ENCODE data around the gene CFAP161.

The CFAP161 gene

DNA sequence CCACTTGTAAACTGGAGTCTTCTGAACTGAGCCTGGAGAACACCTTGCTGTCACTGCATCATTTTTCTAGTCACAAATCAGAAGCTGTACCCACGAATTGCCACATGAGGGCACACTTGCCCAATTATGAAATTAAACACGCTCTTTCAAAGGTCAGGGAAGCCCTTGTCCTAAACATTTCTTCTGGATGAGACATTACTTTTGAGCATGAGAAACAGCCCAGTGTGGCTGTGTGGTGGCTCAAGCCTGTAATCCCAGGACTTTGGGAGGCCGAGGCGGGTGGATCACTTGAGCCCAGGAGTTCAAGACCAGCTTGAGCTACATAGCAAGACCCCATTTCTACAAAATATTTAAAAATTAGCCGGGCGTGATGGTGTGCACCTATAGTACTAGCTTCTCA lies 27.5 kb upstream of the CFAP161 start (continued):
- TF ChIP-seq, protein P1, sequence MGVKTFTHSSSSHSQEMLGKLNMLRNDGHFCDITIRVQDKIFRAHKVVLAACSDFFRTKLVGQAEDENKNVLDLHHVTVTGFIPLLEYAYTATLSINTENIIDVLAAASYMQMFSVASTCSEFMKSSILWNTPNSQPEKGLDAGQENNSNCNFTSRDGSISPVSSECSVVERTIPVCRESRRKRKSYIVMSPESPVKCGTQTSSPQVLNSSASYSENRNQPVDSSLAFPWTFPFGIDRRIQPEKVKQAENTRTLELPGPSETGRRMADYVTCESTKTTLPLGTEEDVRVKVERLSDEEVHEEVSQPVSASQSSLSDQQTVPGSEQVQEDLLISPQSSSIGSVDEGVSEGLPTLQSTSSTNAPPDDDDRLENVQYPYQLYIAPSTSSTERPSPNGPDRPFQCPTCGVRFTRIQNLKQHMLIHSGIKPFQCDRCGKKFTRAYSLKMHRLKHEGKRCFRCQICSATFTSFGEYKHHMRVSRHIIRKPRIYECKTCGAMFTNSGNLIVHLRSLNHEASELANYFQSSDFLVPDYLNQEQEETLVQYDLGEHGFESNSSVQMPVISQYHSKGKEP (tag by site-specific recombination; IDR thresholded peaks at IDR 0.05) = no peak
- TF ChIP-seq ZNF146 (tag by site-specific recombination; IDR thresholded peaks at IDR 0.05) (no peak), ZNF174 (tag by site-specific recombination; IDR thresholded peaks at IDR 0.05) (no peak), ZNF660 (tag by site-specific recombination; IDR thresholded peaks at IDR 0.05) (0 out of 2 replicates have a peak, but pooled peaks have one; percentile 22), ZBTB20 (tag by site-specific recombination; IDR thresholded peaks at IDR 0.05) (no peak), ZNF350 (tag by site-specific recombination; IDR thresholded peaks at IDR 0.05) (no peak), ZBTB8A (tag by site-specific recombination; IDR thresholded peaks at IDR 0.05) (no peak), ZNF16 (tag by site-specific recombination; IDR thresholded peaks at IDR 0.05; ENCODE audit: low read depth) (no peak), ZNF529 (tag by site-specific recombination; IDR thresholded peaks at IDR 0.05; ENCODE audit: insufficient replicate concordance) (no peak), ZNF175 (tag by site-specific recombination; IDR thresholded peaks at IDR 0.05) (no peak), ZFP41 (tag by site-specific recombination; IDR thresholded peaks at IDR 0.05; ENCODE audit: borderline replicate concordance) (no peak), ZBTB48 (tag by site-specific recombination; IDR thresholded peaks at IDR 0.05) (no peak), BCL11A (tag by site-specific recombination; IDR thresholded peaks at IDR 0.05; ENCODE audit: low read depth) (no peak), SP7 (tag by site-specific recombination; IDR thresholded peaks at IDR 0.05) (0 out of 2 replicates have a peak, but pooled peaks have one; percentile 15), ZNF37A (tag by site-specific recombination; IDR thresholded peaks at IDR 0.05) (no peak), GLIS2 (tag by site-specific recombination; IDR thresholded peaks at IDR 0.05) (no peak), ZNF654 (tag by site-specific recombination; IDR thresholded peaks at IDR 0.05; ENCODE audit: low read depth) (peak; percentile 76), ZFHX2 (tag by site-specific recombination; conservative IDR thresholded peaks at IDR 0.05) (no peak), TRIM28 (IDR thresholded peaks at IDR 0.05; ENCODE audit: borderline replicate concordance, low read length) (no peak), ZNF514 (tag by site-specific recombination; IDR thresholded peaks at IDR 0.05) (no peak), ZNF214 (tag by site-specific recombination; IDR thresholded peaks at IDR 0.05; ENCODE audit: borderline replicate concordance) (no peak), ZNF600 (tag by site-specific recombination; IDR thresholded peaks at IDR 0.05) (peak; percentile 50; the same call in 1 of the 2 replicates), ZNF473 (tag by site-specific recombination; IDR thresholded peaks at IDR 0.05) (no peak), ZNF121 (tag by site-specific recombination; IDR thresholded peaks at IDR 0.05) (no peak), ZNF501 (tag by site-specific recombination; IDR thresholded peaks at IDR 0.05) (no peak)
- TF ChIP-seq, protein P2, sequence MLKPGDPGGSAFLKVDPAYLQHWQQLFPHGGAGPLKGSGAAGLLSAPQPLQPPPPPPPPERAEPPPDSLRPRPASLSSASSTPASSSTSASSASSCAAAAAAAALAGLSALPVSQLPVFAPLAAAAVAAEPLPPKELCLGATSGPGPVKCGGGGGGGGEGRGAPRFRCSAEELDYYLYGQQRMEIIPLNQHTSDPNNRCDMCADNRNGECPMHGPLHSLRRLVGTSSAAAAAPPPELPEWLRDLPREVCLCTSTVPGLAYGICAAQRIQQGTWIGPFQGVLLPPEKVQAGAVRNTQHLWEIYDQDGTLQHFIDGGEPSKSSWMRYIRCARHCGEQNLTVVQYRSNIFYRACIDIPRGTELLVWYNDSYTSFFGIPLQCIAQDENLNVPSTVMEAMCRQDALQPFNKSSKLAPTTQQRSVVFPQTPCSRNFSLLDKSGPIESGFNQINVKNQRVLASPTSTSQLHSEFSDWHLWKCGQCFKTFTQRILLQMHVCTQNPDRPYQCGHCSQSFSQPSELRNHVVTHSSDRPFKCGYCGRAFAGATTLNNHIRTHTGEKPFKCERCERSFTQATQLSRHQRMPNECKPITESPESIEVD (tag by site-specific recombination; IDR thresholded peaks at IDR 0.05) = no peak
- TF ChIP-seq, protein P3, sequence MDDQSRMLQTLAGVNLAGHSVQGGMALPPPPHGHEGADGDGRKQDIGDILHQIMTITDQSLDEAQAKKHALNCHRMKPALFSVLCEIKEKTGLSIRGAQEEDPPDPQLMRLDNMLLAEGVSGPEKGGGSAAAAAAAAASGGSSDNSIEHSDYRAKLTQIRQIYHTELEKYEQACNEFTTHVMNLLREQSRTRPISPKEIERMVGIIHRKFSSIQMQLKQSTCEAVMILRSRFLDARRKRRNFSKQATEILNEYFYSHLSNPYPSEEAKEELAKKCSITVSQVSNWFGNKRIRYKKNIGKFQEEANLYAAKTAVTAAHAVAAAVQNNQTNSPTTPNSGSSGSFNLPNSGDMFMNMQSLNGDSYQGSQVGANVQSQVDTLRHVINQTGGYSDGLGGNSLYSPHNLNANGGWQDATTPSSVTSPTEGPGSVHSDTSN (CRISPR knock-in tag; IDR thresholded peaks at IDR 0.05) = no peak
- TF ChIP-seq, protein P4, sequence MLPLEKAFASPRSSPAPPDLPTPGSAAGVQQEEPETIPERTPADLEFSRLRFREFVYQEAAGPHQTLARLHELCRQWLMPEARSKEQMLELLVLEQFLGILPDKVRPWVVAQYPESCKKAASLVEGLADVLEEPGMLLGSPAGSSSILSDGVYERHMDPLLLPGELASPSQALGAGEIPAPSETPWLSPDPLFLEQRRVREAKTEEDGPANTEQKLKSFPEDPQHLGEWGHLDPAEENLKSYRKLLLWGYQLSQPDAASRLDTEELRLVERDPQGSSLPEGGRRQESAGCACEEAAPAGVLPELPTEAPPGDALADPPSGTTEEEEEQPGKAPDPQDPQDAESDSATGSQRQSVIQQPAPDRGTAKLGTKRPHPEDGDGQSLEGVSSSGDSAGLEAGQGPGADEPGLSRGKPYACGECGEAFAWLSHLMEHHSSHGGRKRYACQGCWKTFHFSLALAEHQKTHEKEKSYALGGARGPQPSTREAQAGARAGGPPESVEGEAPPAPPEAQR (tag by site-specific recombination; IDR thresholded peaks at IDR 0.05) = no peak
- TF ChIP-seq, protein P5, sequence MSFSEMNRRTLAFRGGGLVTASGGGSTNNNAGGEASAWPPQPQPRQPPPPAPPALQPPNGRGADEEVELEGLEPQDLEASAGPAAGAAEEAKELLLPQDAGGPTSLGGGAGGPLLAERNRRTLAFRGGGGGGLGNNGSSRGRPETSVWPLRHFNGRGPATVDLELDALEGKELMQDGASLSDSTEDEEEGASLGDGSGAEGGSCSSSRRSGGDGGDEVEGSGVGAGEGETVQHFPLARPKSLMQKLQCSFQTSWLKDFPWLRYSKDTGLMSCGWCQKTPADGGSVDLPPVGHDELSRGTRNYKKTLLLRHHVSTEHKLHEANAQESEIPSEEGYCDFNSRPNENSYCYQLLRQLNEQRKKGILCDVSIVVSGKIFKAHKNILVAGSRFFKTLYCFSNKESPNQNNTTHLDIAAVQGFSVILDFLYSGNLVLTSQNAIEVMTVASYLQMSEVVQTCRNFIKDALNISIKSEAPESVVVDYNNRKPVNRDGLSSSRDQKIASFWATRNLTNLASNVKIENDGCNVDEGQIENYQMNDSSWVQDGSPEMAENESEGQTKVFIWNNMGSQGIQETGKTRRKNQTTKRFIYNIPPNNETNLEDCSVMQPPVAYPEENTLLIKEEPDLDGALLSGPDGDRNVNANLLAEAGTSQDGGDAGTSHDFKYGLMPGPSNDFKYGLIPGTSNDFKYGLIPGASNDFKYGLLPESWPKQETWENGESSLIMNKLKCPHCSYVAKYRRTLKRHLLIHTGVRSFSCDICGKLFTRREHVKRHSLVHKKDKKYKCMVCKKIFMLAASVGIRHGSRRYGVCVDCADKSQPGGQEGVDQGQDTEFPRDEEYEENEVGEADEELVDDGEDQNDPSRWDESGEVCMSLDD (tag by site-specific recombination; IDR thresholded peaks at IDR 0.05) = no peak
- TF ChIP-seq, protein P6, sequence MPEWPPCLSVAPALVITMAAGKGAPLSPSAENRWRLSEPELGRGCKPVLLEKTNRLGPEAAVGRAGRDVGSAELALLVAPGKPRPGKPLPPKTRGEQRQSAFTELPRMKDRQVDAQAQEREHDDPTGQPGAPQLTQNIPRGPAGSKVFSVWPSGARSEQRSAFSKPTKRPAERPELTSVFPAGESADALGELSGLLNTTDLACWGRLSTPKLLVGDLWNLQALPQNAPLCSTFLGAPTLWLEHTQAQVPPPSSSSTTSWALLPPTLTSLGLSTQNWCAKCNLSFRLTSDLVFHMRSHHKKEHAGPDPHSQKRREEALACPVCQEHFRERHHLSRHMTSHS (tag by site-specific recombination; IDR thresholded peaks at IDR 0.05) = no peak
- TF ChIP-seq, protein P7, sequence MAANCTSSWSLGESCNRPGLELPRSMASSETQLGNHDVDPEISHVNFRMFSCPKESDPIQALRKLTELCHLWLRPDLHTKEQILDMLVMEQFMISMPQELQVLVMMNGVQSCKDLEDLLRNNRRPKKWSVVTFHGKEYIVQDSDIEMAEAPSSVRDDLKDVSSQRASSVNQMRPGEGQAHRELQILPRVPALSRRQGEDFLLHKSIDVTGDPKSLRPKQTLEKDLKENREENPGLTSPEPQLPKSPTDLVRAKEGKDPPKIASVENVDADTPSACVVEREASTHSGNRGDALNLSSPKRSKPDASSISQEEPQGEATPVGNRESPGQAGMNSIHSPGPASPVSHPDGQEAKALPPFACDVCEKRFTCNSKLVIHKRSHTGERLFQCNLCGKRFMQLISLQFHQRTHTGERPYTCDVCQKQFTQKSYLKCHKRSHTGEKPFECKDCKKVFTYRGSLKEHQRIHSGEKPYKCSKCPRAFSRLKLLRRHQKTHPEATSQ (tag by site-specific recombination; IDR thresholded peaks at IDR 0.05) = no peak

Measured in HEK293 (cell line).